VCaP (cell line): ENCODE data around the gene DRD4.

Experiments used
- H3K27ac ChIP-seq: fragments of 450-650 bp; 2 replicates; pipeline ENCODE4 v1.5.1; 2017
- TF ChIP-seq, protein P1 (sequence below): fragments of 450-650 bp; conservative IDR thresholded peaks from 2 replicates; pipeline ENCODE4 v1.5.1; 2017; ENCODE audit warnings: mild to moderate bottlenecking, moderate library complexity

Gene DRD4

GRCh38 chr11:624705-625635, 12.1 kb upstream of the DRD4 start, which contains the start of gene CDHR5:
CDHR5 (minus strand) TSS chr11:624955; CDS start chr11:624902, 53 bp downstream.
- no peak within 1 kb of the TSS for H3K27ac ChIP-seq

DNA sequence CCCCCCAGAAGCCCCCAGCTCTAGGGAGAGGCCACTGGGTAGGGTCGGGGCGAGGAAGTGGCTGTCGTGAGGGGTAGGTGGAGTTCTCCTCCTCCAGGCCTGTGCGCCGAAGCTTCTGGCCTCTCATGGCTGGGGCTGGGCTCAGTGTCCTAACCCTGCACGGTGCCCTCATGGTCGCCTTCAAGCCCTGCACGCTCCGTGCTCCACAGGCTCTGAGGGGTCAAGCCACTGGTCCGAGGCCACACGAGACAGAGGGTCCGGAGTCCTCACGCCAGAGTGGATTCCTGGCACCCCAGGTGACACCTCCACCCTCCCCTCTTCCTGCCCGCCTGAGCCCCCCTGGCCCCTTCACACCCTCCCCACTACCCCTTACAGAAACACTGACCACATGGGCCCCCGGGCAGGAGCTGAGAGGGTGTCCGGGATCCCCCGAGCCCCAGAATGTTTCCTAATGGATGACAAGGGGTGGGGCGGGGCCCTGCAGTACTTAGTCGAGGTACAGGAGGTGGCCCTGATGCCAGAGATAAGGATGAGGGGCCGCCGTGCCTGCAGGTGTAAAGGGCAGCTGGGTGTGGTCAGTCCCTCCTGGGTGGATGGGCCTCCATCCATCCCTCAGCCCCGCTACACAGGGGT, 11.3 kb upstream of the DRD4 start:
- no peak overlapping the region for H3K27ac ChIP-seq
- TF ChIP-seq, protein P1, sequence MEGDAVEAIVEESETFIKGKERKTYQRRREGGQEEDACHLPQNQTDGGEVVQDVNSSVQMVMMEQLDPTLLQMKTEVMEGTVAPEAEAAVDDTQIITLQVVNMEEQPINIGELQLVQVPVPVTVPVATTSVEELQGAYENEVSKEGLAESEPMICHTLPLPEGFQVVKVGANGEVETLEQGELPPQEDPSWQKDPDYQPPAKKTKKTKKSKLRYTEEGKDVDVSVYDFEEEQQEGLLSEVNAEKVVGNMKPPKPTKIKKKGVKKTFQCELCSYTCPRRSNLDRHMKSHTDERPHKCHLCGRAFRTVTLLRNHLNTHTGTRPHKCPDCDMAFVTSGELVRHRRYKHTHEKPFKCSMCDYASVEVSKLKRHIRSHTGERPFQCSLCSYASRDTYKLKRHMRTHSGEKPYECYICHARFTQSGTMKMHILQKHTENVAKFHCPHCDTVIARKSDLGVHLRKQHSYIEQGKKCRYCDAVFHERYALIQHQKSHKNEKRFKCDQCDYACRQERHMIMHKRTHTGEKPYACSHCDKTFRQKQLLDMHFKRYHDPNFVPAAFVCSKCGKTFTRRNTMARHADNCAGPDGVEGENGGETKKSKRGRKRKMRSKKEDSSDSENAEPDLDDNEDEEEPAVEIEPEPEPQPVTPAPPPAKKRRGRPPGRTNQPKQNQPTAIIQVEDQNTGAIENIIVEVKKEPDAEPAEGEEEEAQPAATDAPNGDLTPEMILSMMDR: no peak

More at GRCh38 chr11:624705-625635, 12.1 kb upstream of the DRD4 start, which contains the start of gene CDHR5:
- TF ChIP-seq, protein P1: no peak

- no peak within 1 kb of the TSS for H3K27ac ChIP-seq
- TF ChIP-seq, protein P1: no peak
These were observed 10.4 kb upstream of the DRD4 start, which contains the start of gene SCT for GRCh38 chr11:626475-627307. SCT (minus strand) TSS chr11:627181; CDS start chr11:627143, 38 bp downstream.

DNA sequence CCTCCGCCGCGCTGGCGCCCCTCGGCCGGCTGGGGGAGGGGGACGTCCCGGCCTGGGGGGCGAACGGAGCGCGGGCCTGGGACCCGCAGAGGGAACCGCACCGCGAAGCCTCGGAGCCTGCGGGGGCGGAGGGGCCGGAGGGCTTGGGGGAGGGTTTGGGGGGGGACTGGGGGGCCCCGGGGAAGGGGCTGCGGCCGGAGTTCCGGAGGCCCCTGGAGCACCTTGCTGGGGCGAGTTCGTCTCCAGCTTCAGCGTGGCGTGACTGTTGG, 9.8 kb upstream of the DRD4 start:
- no peak overlapping the region for H3K27ac ChIP-seq
- TF ChIP-seq, protein P1: no peak

GRCh38 chr11:628056-628455, 9.0 kb upstream of the DRD4 start:
- TF ChIP-seq, protein P1: no peak
- no peak overlapping the region for H3K27ac ChIP-seq

GRCh38 chr11:629237-629583, 7.9 kb upstream of the DRD4 start:
- TF ChIP-seq, protein P1: no peak
- no peak overlapping the region for H3K27ac ChIP-seq

- no peak overlapping the region for H3K27ac ChIP-seq
- TF ChIP-seq, protein P1: no peak
These were observed 6.2 kb upstream of the DRD4 start for GRCh38 chr11:630871-631270.
